Hepatocyte (in vitro differentiated cells): ENCODE data around the gene CBLB.

Source experiments
- EZH2 ChIP-seq: fragments of 200-600 bp; sonication (generic); IDR thresholded peaks from 2 replicates; pipeline ENCODE4 v1.6.1; 2016; ENCODE audit warnings: antibody characterized with exemption, mild to moderate bottlenecking, borderline replicate concordance
- EZH2phosphoT487 ChIP-seq: fragments of 200-600 bp; sonication (generic); IDR thresholded peaks from one replicate; pipeline ENCODE4 v1.6.1; 2018; ENCODE audit warnings: antibody characterized with exemption, mild to moderate bottlenecking, low read depth, moderate library complexity; ENCODE audit not compliant: unreplicated experiment, severe bottlenecking
- TF ChIP-seq, protein P1 (sequence below): fragments of 200-600 bp; sonication (generic); IDR thresholded peaks from 2 replicates; pipeline ENCODE4 v1.5.1; 2016; ENCODE audit warnings: antibody characterized with exemption, mild to moderate bottlenecking; ENCODE audit not compliant: poor library complexity

DNA sequence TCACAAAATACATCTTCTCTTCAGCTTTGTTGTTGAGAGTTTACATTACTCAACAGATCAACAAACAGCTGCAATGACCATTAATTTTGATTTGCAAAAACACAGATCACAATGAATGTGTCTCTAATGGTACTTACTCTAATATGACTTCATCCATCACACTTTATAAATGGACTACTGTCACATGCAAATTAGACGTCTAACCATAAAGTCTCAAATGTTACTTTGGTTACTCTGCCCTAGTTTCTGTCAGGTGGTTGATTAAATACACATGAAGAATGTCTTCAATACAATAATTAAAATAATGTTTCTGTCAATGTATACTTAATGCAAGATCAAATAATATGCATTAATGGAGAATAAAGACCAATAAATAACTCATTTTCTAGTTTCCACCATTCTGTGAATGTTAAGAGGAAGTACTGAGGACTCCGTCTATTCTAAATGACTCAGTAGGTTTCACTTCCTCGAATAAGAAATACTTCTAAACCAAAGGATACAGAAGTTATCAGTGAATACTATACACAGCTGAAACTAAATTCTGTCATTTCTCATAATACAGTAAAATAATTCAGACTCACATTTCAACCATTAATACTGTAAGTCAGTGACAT lies 145.8 kb downstream of the CBLB start:
- TF ChIP-seq, protein P1, sequence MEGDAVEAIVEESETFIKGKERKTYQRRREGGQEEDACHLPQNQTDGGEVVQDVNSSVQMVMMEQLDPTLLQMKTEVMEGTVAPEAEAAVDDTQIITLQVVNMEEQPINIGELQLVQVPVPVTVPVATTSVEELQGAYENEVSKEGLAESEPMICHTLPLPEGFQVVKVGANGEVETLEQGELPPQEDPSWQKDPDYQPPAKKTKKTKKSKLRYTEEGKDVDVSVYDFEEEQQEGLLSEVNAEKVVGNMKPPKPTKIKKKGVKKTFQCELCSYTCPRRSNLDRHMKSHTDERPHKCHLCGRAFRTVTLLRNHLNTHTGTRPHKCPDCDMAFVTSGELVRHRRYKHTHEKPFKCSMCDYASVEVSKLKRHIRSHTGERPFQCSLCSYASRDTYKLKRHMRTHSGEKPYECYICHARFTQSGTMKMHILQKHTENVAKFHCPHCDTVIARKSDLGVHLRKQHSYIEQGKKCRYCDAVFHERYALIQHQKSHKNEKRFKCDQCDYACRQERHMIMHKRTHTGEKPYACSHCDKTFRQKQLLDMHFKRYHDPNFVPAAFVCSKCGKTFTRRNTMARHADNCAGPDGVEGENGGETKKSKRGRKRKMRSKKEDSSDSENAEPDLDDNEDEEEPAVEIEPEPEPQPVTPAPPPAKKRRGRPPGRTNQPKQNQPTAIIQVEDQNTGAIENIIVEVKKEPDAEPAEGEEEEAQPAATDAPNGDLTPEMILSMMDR, result no peak
- TF ChIP-seq EZH2 (no peak), EZH2phosphoT487 (no peak)
